ENCODE data around the gene MAPKAP1.

DNA sequence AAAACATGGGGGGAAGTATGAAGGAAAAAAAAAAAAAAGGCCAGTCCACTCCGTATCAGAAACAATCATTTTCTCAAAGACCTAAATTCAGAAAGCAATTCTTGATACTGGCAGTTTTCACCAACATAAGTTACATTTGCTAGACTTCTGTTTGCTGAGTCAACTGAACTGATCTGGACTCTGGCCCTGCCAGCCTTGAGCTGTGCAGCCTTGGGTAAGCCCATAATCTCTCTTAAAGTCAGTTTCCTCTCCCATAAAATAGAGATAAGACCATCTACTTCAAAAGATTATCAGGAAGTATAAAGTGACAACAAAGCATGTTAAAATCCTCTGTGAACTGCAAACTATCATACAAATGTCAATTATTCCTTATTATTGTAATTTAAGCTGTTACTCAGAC lies 106.8 kb downstream of the MAPKAP1 start:
- TF ChIP-seq CTCF (IDR thresholded peaks at IDR 0.05) (no peak), POLR2AphosphoS5 (IDR thresholded peaks at IDR 0.05) (no peak), POLR2A (IDR thresholded peaks at IDR 0.05) (no peak)
